ENCODE data around the gene GAPVD1.

DNA sequence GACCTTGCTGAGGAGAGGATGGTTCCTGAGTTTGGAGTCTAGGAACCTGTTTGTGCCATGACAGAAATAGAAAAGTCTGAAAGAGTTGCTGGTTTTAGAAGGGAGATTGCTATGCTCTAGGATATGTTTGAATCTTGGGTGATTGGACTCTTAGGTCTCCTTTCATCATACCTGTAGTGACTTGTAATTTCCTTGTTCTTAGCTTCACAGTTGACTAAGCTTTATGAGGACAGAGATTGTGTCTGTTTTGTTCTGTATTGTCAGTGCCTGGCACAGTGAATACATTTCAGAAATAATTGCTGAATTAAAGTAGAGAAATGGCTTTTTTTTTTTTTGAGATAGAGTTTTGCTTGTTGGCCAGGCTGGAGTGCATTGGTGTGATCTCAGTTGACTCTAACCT, 31.5 kb downstream of the GAPVD1 start:
- TF ChIP-seq, protein P1, sequence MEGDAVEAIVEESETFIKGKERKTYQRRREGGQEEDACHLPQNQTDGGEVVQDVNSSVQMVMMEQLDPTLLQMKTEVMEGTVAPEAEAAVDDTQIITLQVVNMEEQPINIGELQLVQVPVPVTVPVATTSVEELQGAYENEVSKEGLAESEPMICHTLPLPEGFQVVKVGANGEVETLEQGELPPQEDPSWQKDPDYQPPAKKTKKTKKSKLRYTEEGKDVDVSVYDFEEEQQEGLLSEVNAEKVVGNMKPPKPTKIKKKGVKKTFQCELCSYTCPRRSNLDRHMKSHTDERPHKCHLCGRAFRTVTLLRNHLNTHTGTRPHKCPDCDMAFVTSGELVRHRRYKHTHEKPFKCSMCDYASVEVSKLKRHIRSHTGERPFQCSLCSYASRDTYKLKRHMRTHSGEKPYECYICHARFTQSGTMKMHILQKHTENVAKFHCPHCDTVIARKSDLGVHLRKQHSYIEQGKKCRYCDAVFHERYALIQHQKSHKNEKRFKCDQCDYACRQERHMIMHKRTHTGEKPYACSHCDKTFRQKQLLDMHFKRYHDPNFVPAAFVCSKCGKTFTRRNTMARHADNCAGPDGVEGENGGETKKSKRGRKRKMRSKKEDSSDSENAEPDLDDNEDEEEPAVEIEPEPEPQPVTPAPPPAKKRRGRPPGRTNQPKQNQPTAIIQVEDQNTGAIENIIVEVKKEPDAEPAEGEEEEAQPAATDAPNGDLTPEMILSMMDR (IDR thresholded peaks at IDR 0.05), result no peak
- TF ChIP-seq POLR2A (IDR thresholded peaks at IDR 0.05), result no peak
